OCI-LY7 (cell line): ENCODE results near the gene SAT1. TPM values are rescaled to one million over a fixed set of nuclear protein-coding genes. Genes with fewer than 3 reads are reported as not detected.

Experiments
- BruUV-seq: library from RNA; stranded (reverse); fragments of 400-500 nt; replicated peaks from 2 replicates; lab custom pipeline; 2021; lab: Mats Ljungman, UMichigan
- CTCF ChIA-PET: fragments of 300-600 bp; sonication (Branson Sonifier 250); formaldehyde crosslinking; loops from one replicate; lab custom pipeline; 2022; ENCODE audit warnings: antibody characterized with exemption; ENCODE audit not compliant: unreplicated experiment; lab: Charles Lee
- POLR2A ChIA-PET: fragments of 300-600 bp; sonication (Branson Sonifier 250); formaldehyde crosslinking; loops from one replicate; lab custom pipeline; 2022; ENCODE audit warnings: antibody characterized with exemption; lab: Charles Lee
- DNase-seq: peaks from one replicate; pipeline ENCODE4 v3.0.0-alpha.2; 2015; ENCODE audit warnings: low spot score
- H2AFZ ChIP-seq: fragments of 200-600 bp; sonication (generic), shearing (Covaris generic); 2 replicates; pipeline ENCODE4 v1.6.1; 2014; ENCODE audit warnings: mild to moderate bottlenecking, antibody characterized with exemption, low read length, moderate library complexity
- H3K27ac ChIP-seq: fragments of 200-600 bp; sonication (generic); 2 replicates; pipeline ENCODE4 v1.5.1; 2014; ENCODE audit warnings: mixed run types, low read depth, mild to moderate bottlenecking, moderate library complexity, low read length, inconsistent platforms; ENCODE audit not compliant: poor library complexity, severe bottlenecking
- H3K36me3 ChIP-seq: fragments of 200-600 bp; sonication (generic); 2 replicates; pipeline ENCODE4 v1.6.1; 2014; ENCODE audit warnings: mild to moderate bottlenecking, antibody characterized with exemption, low read length, moderate library complexity, mixed read lengths; ENCODE audit not compliant: insufficient read depth
- H3K4me1 ChIP-seq: fragments of 200-600 bp; sonication (generic); 2 replicates; pipeline ENCODE4 v1.5.1; 2014; ENCODE audit warnings: mild to moderate bottlenecking, low read length; ENCODE audit not compliant: insufficient read depth, poor library complexity, severe bottlenecking
- H3K4me2 ChIP-seq: fragments of 200-600 bp; sonication (generic); 2 replicates; pipeline ENCODE4 v1.6.1; 2014; ENCODE audit warnings: mild to moderate bottlenecking, low read length
- H3K4me3 ChIP-seq: fragments of 200-600 bp; sonication (generic); 2 replicates; pipeline ENCODE4 v1.5.1; 2014; ENCODE audit warnings: mild to moderate bottlenecking, low read depth, low read length; ENCODE audit not compliant: poor library complexity, severe bottlenecking
- H3K79me2 ChIP-seq: fragments of 200-600 bp; sonication (generic); 2 replicates; pipeline ENCODE4 v1.6.1; 2016; ENCODE audit warnings: low read depth, mild to moderate bottlenecking, low read length, moderate library complexity, mixed read lengths; ENCODE audit not compliant: insufficient read depth
- H3K9me2 ChIP-seq: fragments of 200-600 bp; sonication (generic); 2 replicates; pipeline ENCODE4 v1.6.1; 2016; ENCODE audit warnings: mild to moderate bottlenecking, low read length, mixed read lengths; ENCODE audit not compliant: insufficient read depth
- H3K9me3 ChIP-seq: fragments of 200-600 bp; sonication (generic); 2 replicates; pipeline ENCODE4 v1.6.1; 2014; ENCODE audit warnings: mild to moderate bottlenecking, mixed run types, low read length, mixed read lengths
- H4K20me1 ChIP-seq: fragments of 200-600 bp; sonication (generic); 2 replicates; pipeline ENCODE4 v1.6.1; 2014; ENCODE audit warnings: mild to moderate bottlenecking, antibody characterized with exemption, low read length, moderate library complexity, mixed read lengths; ENCODE audit not compliant: insufficient read depth
- EZH2phosphoT487 ChIP-seq: fragments of 200-600 bp; sonication (generic); IDR thresholded peaks from 2 replicates; pipeline ENCODE4 v1.6.1; 2018; ENCODE audit warnings: low read depth, borderline replicate concordance, mild to moderate bottlenecking, mixed run types, antibody characterized with exemption, low read length, moderate library complexity, mixed read lengths
- intact Hi-C: fragments of 100-400 bp; cut with micrococcal nuclease; formaldehyde crosslinking; loops from one replicate; pipeline ENCODE4 v1.10.0; 2022; ENCODE audit not compliant: unreplicated experiment
- total RNA-seq, 2 experiments: library from RNA; depleted of rRNA in 1 of 2; stranded (reverse); fragments of >200 nt in 1 of 2; shearing (Covaris generic) in 1 of 2; gene quantifications; 2 replicates each; pipeline ENCODE4 v1.2.3, GENCODE V29; 2014 to 2022
- TF ChIP-seq, protein P1 (sequence below): fragments of 200-600 bp; sonication (generic); conservative IDR thresholded peaks from 2 replicates; pipeline ENCODE4 v1.5.1; 2014; ENCODE audit warnings: mild to moderate bottlenecking, antibody characterized with exemption, low read length, moderate library complexity, mixed read lengths

Gene SAT1
- total RNA-seq, 2 experiments from 2014 or later = 46.9 to 50.7 TPM

DNA sequence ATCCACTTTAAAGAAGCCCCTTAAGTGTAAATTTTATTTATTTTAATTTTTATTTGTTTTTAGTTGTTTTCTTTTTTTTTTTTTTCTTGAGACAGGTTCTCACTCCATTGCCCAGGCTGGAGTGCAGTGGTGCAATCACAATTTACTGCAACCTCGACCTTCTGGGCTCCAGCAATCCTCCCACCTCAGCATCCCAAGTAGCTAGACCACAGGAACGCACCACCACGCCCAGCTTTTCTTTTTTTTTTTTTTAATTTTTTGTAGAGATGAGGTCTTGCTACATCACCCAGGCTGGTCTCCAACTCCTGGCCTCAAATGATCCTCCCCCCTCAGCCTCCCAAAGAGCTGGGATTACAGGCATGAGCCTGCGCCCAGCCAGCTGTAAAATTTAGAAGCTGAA, 6.0 kb downstream of the SAT1 start:
- Histone ChIP-seq H3K9me2 (no peaks in the 10 kb centered on the region), H3K4me1 (peaks cover 15% of the 10 kb centered on the region), H3K9me3 (no peaks in the 10 kb centered on the region), H4K20me1 (no peaks in the 10 kb centered on the region), H3K4me3 (no peak overlapping the region), H2AFZ (no peak overlapping the region), H3K27ac (no peak overlapping the region), H3K79me2 (peaks cover 5% of the 10 kb centered on the region; the same call in 1 of the 2 replicates), H3K36me3 (peaks cover 17% of the 10 kb centered on the region), H3K4me2 (no peak overlapping the region)
- intact Hi-C loops = no loop called here
- no peak for TF ChIP-seq EZH2phosphoT487
- TF ChIP-seq, protein P1, sequence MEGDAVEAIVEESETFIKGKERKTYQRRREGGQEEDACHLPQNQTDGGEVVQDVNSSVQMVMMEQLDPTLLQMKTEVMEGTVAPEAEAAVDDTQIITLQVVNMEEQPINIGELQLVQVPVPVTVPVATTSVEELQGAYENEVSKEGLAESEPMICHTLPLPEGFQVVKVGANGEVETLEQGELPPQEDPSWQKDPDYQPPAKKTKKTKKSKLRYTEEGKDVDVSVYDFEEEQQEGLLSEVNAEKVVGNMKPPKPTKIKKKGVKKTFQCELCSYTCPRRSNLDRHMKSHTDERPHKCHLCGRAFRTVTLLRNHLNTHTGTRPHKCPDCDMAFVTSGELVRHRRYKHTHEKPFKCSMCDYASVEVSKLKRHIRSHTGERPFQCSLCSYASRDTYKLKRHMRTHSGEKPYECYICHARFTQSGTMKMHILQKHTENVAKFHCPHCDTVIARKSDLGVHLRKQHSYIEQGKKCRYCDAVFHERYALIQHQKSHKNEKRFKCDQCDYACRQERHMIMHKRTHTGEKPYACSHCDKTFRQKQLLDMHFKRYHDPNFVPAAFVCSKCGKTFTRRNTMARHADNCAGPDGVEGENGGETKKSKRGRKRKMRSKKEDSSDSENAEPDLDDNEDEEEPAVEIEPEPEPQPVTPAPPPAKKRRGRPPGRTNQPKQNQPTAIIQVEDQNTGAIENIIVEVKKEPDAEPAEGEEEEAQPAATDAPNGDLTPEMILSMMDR = no peak
- no peak for DNase-seq
- ChIA-PET CTCF (no interaction called here), POLR2A (no interaction called here)
- no TSS peak for BruUV-seq

DNA sequence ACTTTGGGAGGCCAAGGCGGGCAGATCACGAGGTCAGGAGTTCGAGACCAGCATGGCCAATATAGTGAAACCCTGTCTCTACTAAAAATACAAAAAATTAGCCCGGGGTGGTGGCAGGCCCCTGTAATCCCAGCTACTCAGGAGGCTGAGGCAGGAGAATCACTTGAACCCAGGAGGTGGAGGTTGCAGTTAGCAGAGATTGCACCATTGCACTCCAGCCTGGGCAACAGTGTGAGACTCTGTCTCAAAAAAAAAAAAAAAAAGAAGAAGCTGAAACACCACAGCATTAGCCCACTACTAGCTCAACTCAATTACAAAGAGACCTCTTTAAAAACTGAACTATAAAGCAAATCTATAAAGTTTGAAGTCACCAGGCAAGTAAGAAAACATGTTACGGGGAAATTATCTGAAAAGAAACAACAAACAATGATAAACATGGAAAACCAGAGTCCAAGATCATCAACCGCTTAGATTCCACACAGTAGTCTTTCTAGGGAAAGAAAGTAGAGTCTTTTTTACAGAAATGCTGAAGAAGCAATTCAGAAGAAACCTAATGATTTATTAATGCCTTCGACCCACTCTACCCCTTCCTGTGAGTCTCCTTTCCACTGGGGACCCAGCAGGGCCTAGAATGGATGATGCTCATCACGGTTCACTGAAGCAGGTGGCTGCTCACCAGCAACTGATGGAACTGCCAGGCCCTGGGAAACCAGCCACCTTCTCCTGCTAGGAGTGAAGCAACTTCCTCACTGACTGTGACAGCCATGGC, 6.6 kb downstream of the SAT1 start:
- Histone ChIP-seq H3K4me1 (peaks cover 9% of the 10 kb centered on the region), H3K27ac (no peak overlapping the region), H3K4me3 (no peak overlapping the region), H2AFZ (no peak overlapping the region), H3K4me2 (no peak overlapping the region), H3K79me2 (no peaks in the 10 kb centered on the region; the same call in 1 of the 2 replicates), H3K9me3 (no peaks in the 10 kb centered on the region), H3K36me3 (peaks cover 16% of the 10 kb centered on the region), H4K20me1 (no peaks in the 10 kb centered on the region), H3K9me2 (no peaks in the 10 kb centered on the region)
- TF ChIP-seq, protein P1 = no peak
- TF ChIP-seq EZH2phosphoT487 = no peak
- no TSS peak for BruUV-seq
- POLR2A ChIA-PET = no interaction called here
- CTCF ChIA-PET = no interaction called here
- DNase-seq = no peak
- intact Hi-C loops = no loop called here

DNA sequence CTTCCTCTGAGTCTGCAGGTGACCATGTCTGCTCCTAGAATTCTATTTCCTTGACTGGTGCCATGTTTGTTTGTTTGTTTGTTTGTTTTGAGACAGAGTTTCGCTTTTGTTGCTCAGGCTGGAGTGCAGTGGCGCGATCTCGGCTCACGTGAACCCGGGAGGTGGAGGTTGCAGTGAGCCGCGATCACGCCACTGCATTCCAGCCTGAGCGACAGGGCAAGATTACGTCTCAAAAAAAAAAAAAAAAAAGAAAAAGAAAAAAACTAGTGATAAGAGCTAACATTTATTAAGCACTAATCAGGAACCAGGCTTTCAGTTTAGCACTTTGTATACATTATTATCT, 7.2 kb downstream of the SAT1 start:
- ChIA-PET POLR2A (no interaction called here), CTCF (no interaction called here)
- no peak overlapping the region for H3K27ac ChIP-seq
- TF ChIP-seq EZH2phosphoT487 = no peak
- TF ChIP-seq, protein P1 = no peak
- no peak overlapping the region for H2AFZ ChIP-seq
- peaks cover 11% of the 10 kb centered on the region for H3K36me3 ChIP-seq
- BruUV-seq = no TSS peak
- H3K4me1 ChIP-seq = peaks cover 5% of the 10 kb centered on the region
- H3K4me2 ChIP-seq = no peak overlapping the region
- H3K9me2 ChIP-seq = no peaks in the 10 kb centered on the region
- intact Hi-C loops = no loop called here
- no peaks in the 10 kb centered on the region for H4K20me1 ChIP-seq
- H3K4me3 ChIP-seq = no peak overlapping the region
- no peaks in the 10 kb centered on the region; the same call in 1 of the 2 replicates for H3K79me2 ChIP-seq
- DNase-seq = no peak
- H3K9me3 ChIP-seq = no peaks in the 10 kb centered on the region
